NCI-H748 (cell line): ENCODE results near the gene GSN.

ENCODE experiments used
- DNase-seq: peaks from one replicate; lab custom pipeline; 2025; ENCODE audit not compliant: unreplicated experiment; lab: John Stamatoyannopoulos, UW

Gene GSN

GRCh38 chr9:121368745-121369144 lies 100.8 kb downstream of the GSN start:
- DNase-seq, result no peak

GRCh38 chr9:121369595-121370265 lies 101.8 kb downstream of the GSN start, which contains the start of gene STOM:
TSS of gene STOM (minus strand) at chr9:121370250. CDS start at chr9:121370187, 63 bp downstream.
- no peak for DNase-seq

GRCh38 chr9:121371495-121372061 lies 103.6 kb downstream of the GSN start:
- DNase-seq, result no peak

GRCh38 chr9:121372239-121373010 lies 104.5 kb downstream of the GSN start:
- no peak for DNase-seq

GRCh38 chr9:121373011-121373729 lies 105.2 kb downstream of the GSN start:
- no peak for DNase-seq

GRCh38 chr9:121376214-121376830 lies 108.4 kb downstream of the GSN start:
- no peak for DNase-seq

GRCh38 chr9:121380846-121381245 lies 112.9 kb downstream of the GSN start:
- no peak for DNase-seq
